ENCODE data around the gene RAMP2. TPM values are rescaled to one million over a fixed set of nuclear protein-coding genes. Genes with fewer than 3 reads are reported as not detected.

The RAMP2 gene
- total RNA-seq, 1 donor from 2014 or later, result 0.51 TPM

GRCh38 chr17:42798011-42798382, 37.0 kb downstream of the RAMP2 start:
- H3K27ac ChIP-seq, result no peak overlapping the region
- no peak overlapping the region for H3K27ac Mint-ChIP-seq

GRCh38 chr17:42798383-42799380, 37.7 kb downstream of the RAMP2 start, which contains the start of the genes CNTD1 and COA3:
Gene CNTD1 (plus strand): TSS chr17:42798861. CDS start chr17:42799068, 207 bp downstream.
Gene COA3 (minus strand): TSS chr17:42798704. CDS start chr17:42798681, 23 bp downstream.
- H3F3A ChIP-seq (ENCODE audit: low read depth), result no peaks in the 10 kb centered on the region
- H3K36me3 Mint-ChIP-seq, result peaks cover 12% of the 10 kb centered on the region
- peaks cover 7% of the 10 kb centered on the region for H3K4me1 ChIP-seq
- H2AFZ ChIP-seq (replicated peaks), result peak within 1 kb of the TSS; percentile 74
- DNase-seq (ENCODE audit: low spot score), result peak; percentile 93
- peaks cover 20% of the 10 kb centered on the region for H3K4me1 Mint-ChIP-seq
- H3K9me3 Mint-ChIP-seq, result peaks cover 3% of the 10 kb centered on the region
- peak within 1 kb of the TSS; percentile 73 for H3K9ac ChIP-seq
- H3K4me3 ChIP-seq, result peak within 1 kb of the TSS; percentile 87
- H3K27ac ChIP-seq, result no peak within 1 kb of the TSS
- H3K27me3 Mint-ChIP-seq (ENCODE audit: insufficient read depth, low read depth), result peaks cover 16% of the 10 kb centered on the region
- peak within 1 kb of the TSS; percentile 18 for H3K27ac Mint-ChIP-seq
- no peaks in the 10 kb centered on the region for H4K20me1 ChIP-seq (ENCODE audit: low read depth)
- TF ChIP-seq EZH2phosphoT487 (IDR thresholded peaks at IDR 0.05) (no peak), CTCF (IDR thresholded peaks at IDR 0.05) (peak; percentile 12)
- no peaks in the 10 kb centered on the region for H3K9me3 ChIP-seq (ENCODE audit: low read depth)
- H3K4me3 Mint-ChIP-seq, result peak within 1 kb of the TSS; percentile 95
- H3K79me2 ChIP-seq (ENCODE audit: low read depth), result peaks cover 16% of the 10 kb centered on the region
- H3K36me3 ChIP-seq, result no peaks in the 10 kb centered on the region
- H3K4me2 ChIP-seq, result peak within 1 kb of the TSS; percentile 92
- H3K27me3 ChIP-seq, result peaks cover 34% of the 10 kb centered on the region

More at GRCh38 chr17:42798011-42798382, 37.0 kb downstream of the RAMP2 start:
- H3F3A ChIP-seq (ENCODE audit: low read depth), result no peaks in the 10 kb centered on the region
- Mint-ChIP-seq H3K4me1 (peaks cover 14% of the 10 kb centered on the region), H3K27me3 (ENCODE audit: insufficient read depth, low read depth) (peaks cover 19% of the 10 kb centered on the region), H3K36me3 (peaks cover 14% of the 10 kb centered on the region), H3K4me3 (peak overlapping the region; percentile 95), H3K9me3 (peaks cover 3% of the 10 kb centered on the region)
- peak overlapping the region; percentile 74 for H2AFZ ChIP-seq (replicated peaks)
- peak overlapping the region; percentile 73 for H3K9ac ChIP-seq
- no peak for DNase-seq (ENCODE audit: low spot score)
- peaks cover 16% of the 10 kb centered on the region for H3K79me2 ChIP-seq (ENCODE audit: low read depth)
- H3K4me2 ChIP-seq, result peak overlapping the region; percentile 92
- H3K9me3 ChIP-seq (ENCODE audit: low read depth), result no peaks in the 10 kb centered on the region
- H3K36me3 ChIP-seq, result no peaks in the 10 kb centered on the region
- no peaks in the 10 kb centered on the region for H4K20me1 ChIP-seq (ENCODE audit: low read depth)
- peaks cover 30% of the 10 kb centered on the region for H3K27me3 ChIP-seq
- peaks cover 7% of the 10 kb centered on the region for H3K4me1 ChIP-seq
- H3K4me3 ChIP-seq, result peak overlapping the region; percentile 87
- TF ChIP-seq EZH2 (IDR thresholded peaks at IDR 0.05), result no peak
- no peak for TF ChIP-seq CTCF (IDR thresholded peaks at IDR 0.05)
- TF ChIP-seq EZH2phosphoT487 (IDR thresholded peaks at IDR 0.05), result no peak

GRCh38 chr17:42803074-42803883, 42.3 kb downstream of the RAMP2 start:
- H3K27ac Mint-ChIP-seq, result peak overlapping the region; percentile 80
- H3K9me3 Mint-ChIP-seq, result peaks cover 3% of the 10 kb centered on the region
- Histone ChIP-seq H3K27me3 (peaks cover 34% of the 10 kb centered on the region), H2AFZ (replicated peaks) (no peak overlapping the region), H3K27ac (no peak overlapping the region), H3F3A (ENCODE audit: low read depth) (no peaks in the 10 kb centered on the region), H3K4me2 (no peak overlapping the region), H3K36me3 (no peaks in the 10 kb centered on the region), H4K20me1 (ENCODE audit: low read depth) (no peaks in the 10 kb centered on the region), H3K79me2 (ENCODE audit: low read depth) (peaks cover 1% of the 10 kb centered on the region), H3K4me1 (no peaks in the 10 kb centered on the region), H3K9me3 (ENCODE audit: low read depth) (no peaks in the 10 kb centered on the region), H3K4me3 (no peak overlapping the region), H3K9ac (no peak overlapping the region)
- TF ChIP-seq EZH2 (IDR thresholded peaks at IDR 0.05) (no peak), EZH2phosphoT487 (IDR thresholded peaks at IDR 0.05) (no peak), CTCF (IDR thresholded peaks at IDR 0.05) (no peak)
- peaks cover 12% of the 10 kb centered on the region for H3K27me3 Mint-ChIP-seq (ENCODE audit: insufficient read depth, low read depth)
- no peak for DNase-seq (ENCODE audit: low spot score)
- peaks cover 2% of the 10 kb centered on the region for H3K36me3 Mint-ChIP-seq
- peaks cover 22% of the 10 kb centered on the region for H3K4me1 Mint-ChIP-seq
- peak overlapping the region; percentile 42 for H3K4me3 Mint-ChIP-seq

Data from neural progenitor cell (in vitro differentiated cells).